OCI-LY3 (cell line): Measurements from ENCODE around the gene TMEM240.
A peak's percentile ranks its signal among the peaks of the same experiment; 100 is the strongest.

Experiments
- H2AFZ ChIP-seq: fragments of 200-600, 300-600 bp; shearing (Covaris generic); 2 replicates; pipeline ENCODE4 v1.6.0; 2014; ENCODE audit warnings: antibody characterized with exemption, low read depth, low read length
- H3K27ac ChIP-seq: fragments of 200-600, 300-600 bp; sonication (generic); 2 replicates; pipeline ENCODE4 v1.5.1; 2014; ENCODE audit warnings: mild to moderate bottlenecking, low read length, moderate library complexity, mixed read lengths
- H3K27me3 ChIP-seq: fragments of 200-600, 300-600 bp; sonication (generic); 2 replicates; pipeline ENCODE4 v1.6.1; 2014; ENCODE audit warnings: low read depth, low read length, mixed read lengths
- H3K36me3 ChIP-seq: fragments of 200-600, 300-600 bp; sonication (generic); replicated peaks from 2 replicates; pipeline ENCODE3; 2014; ENCODE audit warnings: low read depth, low read length, mixed read lengths
- H3K4me1 ChIP-seq: fragments of 300-600, 200-600 bp; sonication (generic); 2 replicates; pipeline ENCODE4 v1.6.1; 2014; ENCODE audit warnings: low read length, mixed read lengths
- H3K4me2 ChIP-seq: fragments of 200-600, 300-600 bp; sonication (generic); 2 replicates; pipeline ENCODE4 v1.6.1; 2014; ENCODE audit warnings: low read length, mixed read lengths
- H3K4me3 ChIP-seq: fragments of 300-600, 200-600 bp; sonication (generic); 2 replicates; pipeline ENCODE4 v1.5.1; 2014; ENCODE audit warnings: antibody characterized with exemption, mild to moderate bottlenecking, low read length, moderate library complexity
- H3K79me2 ChIP-seq: fragments of 300-600, 200-600 bp; shearing (Covaris generic); 2 replicates; pipeline ENCODE4 v1.6.1; 2014; ENCODE audit warnings: mild to moderate bottlenecking, low read length, mixed read lengths
- H3K9ac ChIP-seq: fragments of 300-600, 200-600 bp; shearing (Covaris generic); 2 replicates; pipeline ENCODE4 v1.6.0; 2014; ENCODE audit warnings: mild to moderate bottlenecking, low read length, moderate library complexity
- H3K9me3 ChIP-seq: fragments of 200-600, 300-600 bp; shearing (Covaris generic); 2 replicates; pipeline ENCODE4 v1.6.1; 2014; ENCODE audit warnings: low read length, mixed read lengths; ENCODE audit not compliant: insufficient read depth
- H4K20me1 ChIP-seq: fragments of 200-600, 300-600 bp; sonication (generic); 2 replicates; pipeline ENCODE4 v1.6.1; 2016; ENCODE audit warnings: low read length, mixed read lengths; ENCODE audit not compliant: insufficient read depth
- CTCF ChIP-seq: fragments of 200-600, 300-600 bp; sonication (generic); IDR thresholded peaks from 2 replicates; pipeline ENCODE4 v1.5.1; 2014; ENCODE audit warnings: antibody characterized with exemption, low read length, low read depth
- EZH2phosphoT487 ChIP-seq: fragments of 200-600 bp; shearing (Covaris generic); IDR thresholded peaks from 2 replicates; pipeline ENCODE4 v1.6.1; 2018; ENCODE audit warnings: antibody characterized with exemption, mixed run types, low read depth

The TMEM240 gene

DNA sequence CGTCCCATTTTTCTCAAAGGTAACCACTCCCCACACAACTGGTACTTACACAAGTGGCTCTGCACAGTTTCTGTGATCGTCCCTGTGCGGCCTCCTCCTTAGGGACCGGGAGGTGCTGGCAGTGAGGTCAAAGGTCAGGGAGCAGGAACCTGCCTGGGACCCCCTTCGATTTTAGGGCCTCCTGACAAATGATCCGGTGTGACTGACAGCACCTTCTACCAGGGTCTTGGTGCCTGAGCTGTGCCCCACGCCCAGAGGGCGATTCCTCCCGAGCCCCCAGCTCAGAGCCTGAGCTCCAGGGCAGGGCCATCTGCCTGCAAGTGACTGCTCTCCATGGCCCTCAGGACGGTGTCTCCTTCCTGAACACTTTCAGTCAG, 11.8 kb upstream of the TMEM240 start:
- TF ChIP-seq CTCF (no peak), EZH2phosphoT487 (no peak)
- H3K4me1 ChIP-seq = no peaks in the 10 kb centered on the region
- no peaks in the 10 kb centered on the region for H3K9me3 ChIP-seq
- H4K20me1 ChIP-seq = no peaks in the 10 kb centered on the region
- H2AFZ ChIP-seq = no peak overlapping the region
- H3K9ac ChIP-seq = no peak overlapping the region
- no peak overlapping the region for H3K27ac ChIP-seq
- no peak overlapping the region for H3K4me3 ChIP-seq
- H3K4me2 ChIP-seq = no peak overlapping the region
- H3K27me3 ChIP-seq = no peaks in the 10 kb centered on the region
- no peaks in the 10 kb centered on the region for H3K79me2 ChIP-seq
- H3K36me3 ChIP-seq = no peaks in the 10 kb centered on the region

DNA sequence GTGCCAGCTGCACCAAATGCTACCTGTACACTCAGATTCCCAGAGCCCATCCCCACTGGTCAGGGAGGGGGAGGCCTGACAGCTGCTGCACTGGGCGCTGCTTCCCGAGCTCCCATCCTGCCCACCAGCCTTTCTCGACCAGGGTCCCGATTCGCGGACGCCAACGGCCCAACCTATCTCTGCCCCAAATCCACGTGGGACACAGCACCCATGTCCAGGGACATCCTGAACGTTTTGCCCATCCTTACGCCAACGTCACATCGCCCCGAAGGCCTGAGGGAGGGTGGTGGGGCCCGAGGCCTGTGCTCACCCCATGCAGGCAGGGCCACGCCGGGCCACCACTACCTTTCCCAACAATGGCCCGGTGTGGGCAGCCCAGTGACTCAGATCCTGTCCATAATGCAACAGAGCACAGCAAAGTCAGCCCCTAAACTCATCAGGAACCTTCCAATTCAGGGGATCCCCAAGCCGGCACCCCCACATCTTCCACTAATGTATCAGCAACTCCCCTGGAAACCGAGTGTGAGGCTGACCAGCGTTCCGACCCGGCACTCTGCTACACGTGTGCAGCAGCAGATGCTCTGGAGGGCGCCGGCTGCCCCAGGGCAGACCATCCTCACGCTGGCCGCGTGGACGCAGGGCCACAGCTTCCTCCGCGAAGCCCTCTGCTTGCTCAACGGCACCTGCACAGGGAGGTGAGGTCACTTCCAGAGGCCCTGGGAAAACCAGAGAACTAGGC, 11.3 kb upstream of the TMEM240 start:
- no peak overlapping the region for H3K27ac ChIP-seq
- H3K9ac ChIP-seq = no peak overlapping the region
- no peaks in the 10 kb centered on the region for H3K27me3 ChIP-seq
- H4K20me1 ChIP-seq = no peaks in the 10 kb centered on the region
- H3K36me3 ChIP-seq = no peaks in the 10 kb centered on the region
- no peak overlapping the region for H3K4me3 ChIP-seq
- no peak overlapping the region for H2AFZ ChIP-seq
- H3K9me3 ChIP-seq = no peaks in the 10 kb centered on the region
- H3K4me2 ChIP-seq = no peak overlapping the region
- TF ChIP-seq CTCF = no peak
- TF ChIP-seq EZH2phosphoT487 = no peak
- no peaks in the 10 kb centered on the region for H3K4me1 ChIP-seq
- no peaks in the 10 kb centered on the region for H3K79me2 ChIP-seq

DNA sequence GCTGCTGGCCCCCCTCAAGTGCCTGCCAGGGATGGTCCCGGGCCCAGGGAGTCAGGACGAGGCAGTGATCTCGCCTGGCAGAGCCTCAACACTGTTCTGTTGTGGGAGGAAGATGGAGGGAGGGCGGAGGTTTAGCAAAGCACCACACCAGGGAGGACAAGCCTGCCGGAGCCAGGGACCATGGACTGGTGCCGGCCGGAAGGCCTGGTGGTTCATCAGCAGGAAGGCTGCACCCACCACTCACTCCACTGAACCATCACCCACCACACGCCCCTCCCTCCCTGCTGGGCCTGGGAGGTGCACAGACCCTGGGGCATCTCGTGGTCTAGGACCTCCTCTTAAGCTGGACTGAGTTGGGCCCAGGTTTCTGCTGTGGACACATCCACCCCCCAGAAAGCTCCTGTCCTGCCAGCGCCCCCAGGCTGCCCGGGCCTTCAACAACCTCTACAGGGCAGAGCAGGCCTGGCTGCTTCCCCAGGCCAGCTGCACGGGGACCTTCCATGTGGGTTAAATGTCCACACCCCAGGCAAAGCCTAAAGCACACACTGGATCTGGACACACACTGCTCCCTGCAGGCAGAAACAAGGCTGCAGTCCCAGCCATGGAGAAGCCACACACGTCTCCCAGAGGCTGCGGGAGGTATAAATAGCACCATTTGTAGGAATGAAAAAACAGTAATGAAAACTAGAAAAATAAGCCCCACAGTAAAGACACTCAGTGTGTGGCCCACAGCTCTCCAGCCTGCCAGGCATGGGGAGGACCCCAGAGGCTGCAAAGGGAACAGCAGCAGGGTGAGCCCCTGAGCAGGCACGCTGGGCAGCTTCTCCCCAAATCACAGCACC, 10.4 kb upstream of the TMEM240 start:
- no peaks in the 10 kb centered on the region for H3K27me3 ChIP-seq
- H3K4me2 ChIP-seq = no peak overlapping the region
- H3K4me3 ChIP-seq = no peak overlapping the region
- no peaks in the 10 kb centered on the region for H3K79me2 ChIP-seq
- no peak overlapping the region for H3K27ac ChIP-seq
- no peak overlapping the region for H3K9ac ChIP-seq
- no peaks in the 10 kb centered on the region for H4K20me1 ChIP-seq
- no peak overlapping the region for H2AFZ ChIP-seq
- no peaks in the 10 kb centered on the region for H3K36me3 ChIP-seq
- no peaks in the 10 kb centered on the region for H3K4me1 ChIP-seq
- TF ChIP-seq EZH2phosphoT487 = no peak
- TF ChIP-seq CTCF = 0 out of 2 replicates have a peak, but pooled peaks have one; percentile 4
- no peaks in the 10 kb centered on the region for H3K9me3 ChIP-seq

DNA sequence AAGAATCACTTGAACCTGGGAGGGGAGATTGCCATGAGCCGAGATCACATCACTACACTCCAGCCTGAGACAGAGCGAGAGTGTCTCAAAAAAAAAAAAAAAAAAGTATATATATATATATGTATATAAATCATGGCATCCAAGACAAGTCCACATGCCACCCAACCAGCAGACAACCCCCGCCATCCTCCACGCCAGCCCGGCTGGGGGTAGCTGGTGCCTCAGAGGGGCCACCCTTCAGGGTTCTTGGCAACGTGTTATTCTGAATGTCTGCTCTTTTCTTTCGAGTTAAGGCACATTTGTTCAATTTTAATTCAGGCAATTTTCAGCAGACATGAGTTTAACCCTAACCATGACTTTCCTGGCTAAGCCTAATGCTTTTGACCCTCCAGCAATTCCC, 9.7 kb upstream of the TMEM240 start:
- no peaks in the 10 kb centered on the region for H3K27me3 ChIP-seq
- no peaks in the 10 kb centered on the region for H4K20me1 ChIP-seq
- H3K4me1 ChIP-seq = no peaks in the 10 kb centered on the region
- TF ChIP-seq EZH2phosphoT487 (no peak), CTCF (no peak)
- H3K4me2 ChIP-seq = no peak overlapping the region
- no peak overlapping the region for H3K4me3 ChIP-seq
- H3K36me3 ChIP-seq = no peaks in the 10 kb centered on the region
- no peak overlapping the region for H2AFZ ChIP-seq
- no peaks in the 10 kb centered on the region for H3K9me3 ChIP-seq
- no peak overlapping the region for H3K9ac ChIP-seq
- no peak overlapping the region for H3K27ac ChIP-seq
- H3K79me2 ChIP-seq = no peaks in the 10 kb centered on the region
